ENCODE data around the gene CCL7.

DNA sequence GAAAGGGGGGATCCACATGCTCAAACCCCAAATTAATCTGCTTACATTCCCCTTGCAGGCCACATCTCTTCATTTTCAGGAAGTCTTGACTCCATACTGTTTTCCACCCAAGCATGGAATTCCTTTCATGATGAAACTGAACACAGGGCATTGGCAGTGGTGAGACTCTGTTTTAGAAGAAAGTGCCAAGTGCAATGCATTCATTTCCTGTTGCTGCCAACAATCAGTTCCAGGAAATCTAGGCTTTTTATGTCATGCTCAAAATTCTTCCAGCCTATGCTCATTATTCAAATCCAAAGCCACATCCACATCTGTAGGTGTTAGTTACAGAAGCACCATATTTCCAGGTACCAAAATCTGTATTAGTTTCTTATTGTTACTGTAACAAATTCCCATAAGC, 10.9 kb upstream of the CCL7 start:
- TF ChIP-seq POLR2A (IDR thresholded peaks at IDR 0.05; ENCODE audit: low read length) (no peak), GATA1 (IDR thresholded peaks at IDR 0.05; ENCODE audit: low read depth, low read length) (no peak)

All from erythroblast (primary cell).